ENCODE results near the gene ZGLP1.

Gene ZGLP1

GRCh38 chr19:10292206-10292788 lies 17.3 kb downstream of the ZGLP1 start:
- H3K9me3 Mint-ChIP-seq, result no peaks in the 10 kb centered on the region
- no peaks in the 10 kb centered on the region for H3K36me3 Mint-ChIP-seq (ENCODE audit: low read depth)
- no peak overlapping the region for H3K27ac Mint-ChIP-seq
- peak; percentile 92 for DNase-seq
- H3K27me3 Mint-ChIP-seq (ENCODE audit: low read depth, poor library complexity), result peaks cover 100% of the 10 kb centered on the region
- H3K4me1 Mint-ChIP-seq, result peaks cover 26% of the 10 kb centered on the region
- H3K4me3 Mint-ChIP-seq, result peak overlapping the region; percentile 65
- TF ChIP-seq, protein P1, sequence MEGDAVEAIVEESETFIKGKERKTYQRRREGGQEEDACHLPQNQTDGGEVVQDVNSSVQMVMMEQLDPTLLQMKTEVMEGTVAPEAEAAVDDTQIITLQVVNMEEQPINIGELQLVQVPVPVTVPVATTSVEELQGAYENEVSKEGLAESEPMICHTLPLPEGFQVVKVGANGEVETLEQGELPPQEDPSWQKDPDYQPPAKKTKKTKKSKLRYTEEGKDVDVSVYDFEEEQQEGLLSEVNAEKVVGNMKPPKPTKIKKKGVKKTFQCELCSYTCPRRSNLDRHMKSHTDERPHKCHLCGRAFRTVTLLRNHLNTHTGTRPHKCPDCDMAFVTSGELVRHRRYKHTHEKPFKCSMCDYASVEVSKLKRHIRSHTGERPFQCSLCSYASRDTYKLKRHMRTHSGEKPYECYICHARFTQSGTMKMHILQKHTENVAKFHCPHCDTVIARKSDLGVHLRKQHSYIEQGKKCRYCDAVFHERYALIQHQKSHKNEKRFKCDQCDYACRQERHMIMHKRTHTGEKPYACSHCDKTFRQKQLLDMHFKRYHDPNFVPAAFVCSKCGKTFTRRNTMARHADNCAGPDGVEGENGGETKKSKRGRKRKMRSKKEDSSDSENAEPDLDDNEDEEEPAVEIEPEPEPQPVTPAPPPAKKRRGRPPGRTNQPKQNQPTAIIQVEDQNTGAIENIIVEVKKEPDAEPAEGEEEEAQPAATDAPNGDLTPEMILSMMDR (IDR thresholded peaks at IDR 0.05), result no peak

- H3K4me1 Mint-ChIP-seq, result peaks cover 26% of the 10 kb centered on the region
- no peak for DNase-seq
- H3K36me3 Mint-ChIP-seq (ENCODE audit: low read depth), result no peaks in the 10 kb centered on the region
- peaks cover 100% of the 10 kb centered on the region for H3K27me3 Mint-ChIP-seq (ENCODE audit: low read depth, poor library complexity)
- TF ChIP-seq, protein P1 (IDR thresholded peaks at IDR 0.05), result no peak
- no peaks in the 10 kb centered on the region for H3K9me3 Mint-ChIP-seq
- H3K4me3 Mint-ChIP-seq, result peak overlapping the region; percentile 69
- H3K27ac Mint-ChIP-seq, result no peak overlapping the region
Observed at GRCh38 chr19:10291554-10292205, 17.9 kb downstream of the ZGLP1 start.

- peak; percentile 54 for DNase-seq
- TF ChIP-seq, protein P1 (IDR thresholded peaks at IDR 0.05), result no peak
- Mint-ChIP-seq H3K36me3 (ENCODE audit: low read depth) (no peaks in the 10 kb centered on the region), H3K27me3 (ENCODE audit: low read depth, poor library complexity) (peaks cover 100% of the 10 kb centered on the region), H3K9me3 (no peaks in the 10 kb centered on the region), H3K4me3 (peak overlapping the region; percentile 69), H3K4me1 (peaks cover 33% of the 10 kb centered on the region), H3K27ac (no peak overlapping the region)
Observed at GRCh38 chr19:10290876-10291553, 18.6 kb downstream of the ZGLP1 start.

GRCh38 chr19:10290357-10290875 lies 19.2 kb downstream of the ZGLP1 start:
- DNase-seq, result peak; percentile 36
- Mint-ChIP-seq H3K9me3 (no peaks in the 10 kb centered on the region), H3K27ac (no peak overlapping the region), H3K36me3 (ENCODE audit: low read depth) (no peaks in the 10 kb centered on the region), H3K27me3 (ENCODE audit: low read depth, poor library complexity) (peaks cover 100% of the 10 kb centered on the region), H3K4me3 (peak overlapping the region; percentile 69), H3K4me1 (peaks cover 31% of the 10 kb centered on the region)
- TF ChIP-seq, protein P1 (IDR thresholded peaks at IDR 0.05), result no peak

DNA sequence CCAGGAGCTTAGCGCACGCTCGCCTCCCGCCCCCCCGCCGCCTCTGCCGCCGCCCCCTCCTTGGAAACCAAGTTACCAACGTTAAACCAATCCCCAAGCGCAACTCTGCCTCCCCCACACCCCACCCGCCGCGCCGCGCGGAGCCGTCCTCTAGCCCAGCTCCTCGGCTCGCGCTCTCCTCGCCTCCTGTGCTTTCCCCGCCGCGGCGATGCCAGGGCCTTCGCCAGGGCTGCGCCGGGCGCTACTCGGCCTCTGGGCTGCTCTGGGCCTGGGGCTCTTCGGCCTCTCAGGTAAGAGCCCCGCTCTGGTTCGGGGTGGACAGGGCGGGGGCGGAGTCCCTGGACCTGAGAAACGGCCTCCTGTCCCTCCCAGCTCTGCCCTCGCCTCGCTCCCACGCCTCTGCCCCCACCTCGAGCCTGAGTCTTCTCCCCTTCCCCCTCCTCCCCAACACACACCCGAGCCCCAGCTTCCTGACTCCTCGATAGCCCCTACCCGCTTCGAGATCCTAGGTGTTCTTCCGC lies 19.7 kb downstream of the ZGLP1 start, which contains the start of gene ICAM5:
ICAM5 (plus strand) TSS at position 117 of the 521 bp plus-strand sequence; CDS start at position 209, 92 bp downstream.
- Mint-ChIP-seq H3K27me3 (ENCODE audit: low read depth, poor library complexity) (peaks cover 100% of the 10 kb centered on the region), H3K36me3 (ENCODE audit: low read depth) (peaks cover 5% of the 10 kb centered on the region), H3K4me3 (peak within 1 kb of the TSS; percentile 75), H3K27ac (peak within 1 kb of the TSS; percentile 61), H3K4me1 (peaks cover 30% of the 10 kb centered on the region), H3K9me3 (no peaks in the 10 kb centered on the region)
- DNase-seq, result peak; percentile 56
- TF ChIP-seq, protein P1 (IDR thresholded peaks at IDR 0.05), result no peak

Measured in nephron progenitor cell (in vitro differentiated cells).